SK-N-DZ (cell line): ENCODE data around the gene CDKL1.
"Not testable (repeated sequence)": the region's sequence is repeated elsewhere in the genome, so short reads cannot be mapped to it uniquely, and the experiment has no call there.

Source experiments
- DNase-seq: peaks from one replicate; pipeline ENCODE4 v3.0.0-alpha.2; 2015; ENCODE audit warnings: low spot score

The CDKL1 gene

GRCh38 chr14:50335389-50335788, 61.3 kb downstream of the CDKL1 start:
- DNase-seq, result peak; percentile 91

GRCh38 chr14:50334211-50334610, 62.5 kb downstream of the CDKL1 start:
- DNase-seq, result no peak

DNA sequence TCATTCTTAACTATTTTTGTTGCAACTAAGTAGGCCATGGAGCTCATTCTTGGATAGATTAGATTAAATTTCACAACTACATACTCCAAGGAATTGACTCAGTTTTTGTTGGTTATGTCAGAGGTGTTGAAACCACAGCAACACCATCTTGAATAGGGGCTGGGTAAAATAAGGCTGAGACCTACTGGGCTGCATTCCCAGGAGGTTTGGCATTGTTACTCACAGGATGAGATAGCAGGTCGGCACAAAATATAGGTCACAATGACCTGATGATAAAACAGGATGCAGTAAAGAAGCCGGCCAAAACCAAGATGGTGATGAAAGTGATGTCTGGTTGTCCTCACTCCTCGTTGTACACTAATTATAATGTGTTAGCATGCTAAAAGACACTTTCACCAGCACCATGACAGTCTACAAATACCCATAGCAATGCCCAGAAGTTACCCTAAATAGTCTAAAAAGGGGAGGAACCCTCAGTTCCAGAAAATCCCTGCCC, 63.6 kb downstream of the CDKL1 start:
- no peak for DNase-seq

DNA sequence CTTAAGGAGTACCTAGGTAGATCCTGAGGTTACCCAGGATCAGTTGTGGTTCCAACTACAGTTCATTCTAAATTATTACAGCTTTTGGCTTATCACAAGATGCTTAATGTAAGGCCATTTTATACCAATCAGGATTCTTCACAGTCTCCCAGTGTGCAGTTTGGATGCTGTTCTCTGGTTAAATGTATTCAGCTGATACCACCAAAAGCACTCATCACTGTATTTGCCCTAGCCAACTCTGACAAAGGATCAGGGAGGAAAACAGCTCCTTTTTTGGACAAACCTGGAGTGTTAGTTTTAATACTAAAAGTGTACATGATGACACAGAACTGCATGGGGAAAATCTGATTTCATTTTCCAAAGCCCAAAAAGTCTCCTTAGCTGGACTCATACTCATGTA, 65.1 kb downstream of the CDKL1 start:
- DNase-seq, result no peak

DNA sequence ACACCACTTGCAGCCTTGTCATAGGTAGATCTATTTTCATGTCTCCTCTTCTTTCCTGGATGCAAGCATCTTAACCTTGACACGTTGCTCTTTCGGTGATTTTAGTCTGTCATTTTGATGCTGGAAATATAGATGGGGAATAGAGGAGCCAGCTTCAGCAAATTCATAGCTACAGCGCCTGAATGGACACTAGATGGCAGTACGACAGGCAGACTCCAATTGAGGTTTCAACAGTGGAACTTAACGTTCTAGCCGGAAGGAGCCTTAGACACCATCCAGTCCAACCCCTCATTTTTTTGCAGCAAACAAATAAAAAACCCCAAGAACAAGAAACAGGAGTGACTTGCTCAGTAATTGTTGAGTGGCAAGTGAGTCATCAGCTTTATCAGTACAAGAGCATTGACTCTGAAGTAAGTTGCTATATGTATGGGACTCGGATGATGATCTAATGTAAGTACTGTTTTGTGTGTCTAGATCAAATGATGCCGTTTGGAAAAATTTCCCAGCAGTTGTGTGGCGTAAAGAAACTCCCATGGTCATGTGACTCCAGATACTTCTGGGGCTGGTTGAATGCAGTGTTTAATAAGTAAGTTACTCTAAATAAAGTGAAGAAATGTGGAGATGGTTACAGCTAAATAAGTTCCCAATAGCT, 75.5 kb downstream of the CDKL1 start:
- peak; percentile 77 for DNase-seq

GRCh38 chr14:50320283-50320682, 76.4 kb downstream of the CDKL1 start:
- no peak for DNase-seq

DNA sequence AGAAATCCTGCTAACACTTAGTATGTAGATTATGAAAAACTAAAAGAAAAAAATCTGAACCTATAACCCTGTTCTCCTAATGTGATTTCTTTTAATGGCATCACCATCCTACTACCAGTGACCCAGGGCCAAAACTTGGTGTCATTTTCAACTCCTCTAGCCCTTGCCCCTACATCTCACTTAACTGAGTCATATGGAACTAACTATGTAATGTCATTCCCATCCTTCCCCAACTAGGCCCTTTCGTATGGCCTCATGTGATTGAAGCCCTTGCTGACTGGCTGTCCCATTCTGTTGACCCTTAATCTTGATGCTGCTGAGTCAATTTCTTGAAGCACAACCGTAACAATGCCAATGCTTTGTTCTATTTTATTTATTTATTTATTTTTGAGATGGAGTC, 77.0 kb downstream of the CDKL1 start:
- no peak for DNase-seq

DNA sequence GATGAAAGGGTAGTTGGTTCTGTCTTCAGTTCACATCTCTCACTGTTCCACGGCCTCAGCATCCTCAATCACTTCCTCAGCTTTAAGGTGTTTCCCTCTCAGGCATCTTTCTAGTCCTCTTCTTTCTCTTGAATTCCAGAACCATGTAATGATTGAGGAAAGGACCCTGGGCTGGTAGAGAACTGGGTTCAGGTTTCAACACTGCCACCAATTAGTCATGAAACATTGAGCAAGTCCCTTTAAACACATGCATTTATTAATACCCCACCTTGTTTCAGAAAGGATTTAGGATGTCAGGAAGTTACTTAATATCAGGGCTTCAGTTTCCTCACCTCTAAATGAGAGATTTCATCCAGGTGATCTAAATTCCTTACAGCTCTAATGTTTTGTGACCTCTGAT, 77.4 kb downstream of the CDKL1 start:
- no peak for DNase-seq

- DNase-seq, result no peak
These were observed 78.6 kb downstream of the CDKL1 start for GRCh38 chr14:50318031-50318626.

DNA sequence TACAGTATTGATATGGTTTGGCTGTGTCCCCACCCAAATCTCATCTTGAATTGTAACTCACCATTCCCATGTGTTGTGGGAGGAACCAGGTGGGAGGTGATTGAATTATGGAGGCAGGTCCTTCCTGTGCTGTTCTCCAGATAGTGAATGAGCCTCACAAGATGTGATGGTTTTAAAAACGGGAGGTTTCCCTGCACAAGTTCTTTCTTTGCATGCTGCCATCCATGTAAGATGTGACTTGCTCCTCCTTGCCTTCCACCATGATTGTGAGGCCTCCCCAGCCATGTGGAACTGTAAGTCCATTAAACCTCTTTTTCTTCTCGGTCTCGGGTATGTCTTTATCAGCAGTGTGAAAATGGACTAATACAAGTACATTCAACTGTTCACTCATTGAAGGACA, 82.6 kb downstream of the CDKL1 start:
- DNase-seq, result not testable (repeated sequence)

GRCh38 chr14:50312734-50313054, 84.0 kb downstream of the CDKL1 start:
- DNase-seq, result no peak

GRCh38 chr14:50311972-50312733, 84.5 kb downstream of the CDKL1 start, which contains the start of the genes DMAC2L and L2HGDH:
Gene DMAC2L, plus strand, starts transcription at chr14:50312324. Its CDS starts 9,164 bp downstream, at chr14:50321488.
Gene L2HGDH, minus strand, starts transcription at chr14:50312229. Its CDS starts 79 bp downstream, at chr14:50312150.
- peak; percentile 95 for DNase-seq

DNA sequence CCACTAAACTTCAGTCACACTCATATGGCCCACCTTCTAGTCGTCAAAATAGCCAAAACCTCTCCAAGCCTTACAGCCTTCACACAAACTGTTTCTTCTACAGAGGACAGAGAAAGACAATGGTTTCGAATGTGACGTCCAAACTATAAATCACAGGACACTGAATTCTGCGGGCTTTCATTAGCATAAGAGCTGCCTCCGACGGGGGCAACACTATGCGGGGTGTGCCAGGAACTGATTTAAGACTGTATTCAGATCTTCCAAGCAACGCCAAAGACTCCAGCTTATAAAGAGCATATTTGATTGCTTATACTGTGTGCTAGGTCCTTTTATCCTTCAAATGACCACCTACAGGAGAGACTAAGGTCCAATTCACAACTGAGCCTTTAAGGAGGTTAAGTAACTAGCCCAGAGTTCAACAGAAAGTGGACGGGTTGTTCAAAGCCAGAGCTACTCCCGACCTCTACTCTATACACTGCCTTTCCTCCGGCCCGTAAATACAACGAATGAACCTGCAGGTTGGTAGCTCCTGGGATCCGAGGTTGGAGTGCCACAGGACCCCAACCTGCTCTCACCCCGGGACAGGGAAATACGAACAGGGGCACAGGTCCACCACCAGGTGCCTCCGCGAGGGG, 85.2 kb downstream of the CDKL1 start:
- DNase-seq, result no peak

DNA sequence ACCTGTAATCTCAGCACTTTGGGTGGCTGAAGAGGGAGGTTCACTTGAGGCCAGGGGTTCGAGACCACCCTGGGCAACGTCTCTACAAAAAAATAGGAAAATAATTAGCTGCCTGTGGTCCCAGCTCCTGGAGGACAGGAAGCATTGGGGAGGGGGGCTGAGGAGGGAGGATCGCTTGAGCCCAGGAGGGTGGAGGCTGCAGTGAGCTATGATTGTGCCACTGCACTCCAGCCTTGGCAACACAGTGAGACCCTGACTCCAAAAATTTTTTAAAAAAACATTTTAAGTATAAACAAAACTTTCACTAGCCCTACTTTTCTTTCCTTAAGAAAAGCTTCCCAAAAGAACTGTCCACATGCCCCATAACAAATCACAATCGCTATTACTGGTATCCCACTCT, 86.2 kb downstream of the CDKL1 start:
- no peak for DNase-seq

DNA sequence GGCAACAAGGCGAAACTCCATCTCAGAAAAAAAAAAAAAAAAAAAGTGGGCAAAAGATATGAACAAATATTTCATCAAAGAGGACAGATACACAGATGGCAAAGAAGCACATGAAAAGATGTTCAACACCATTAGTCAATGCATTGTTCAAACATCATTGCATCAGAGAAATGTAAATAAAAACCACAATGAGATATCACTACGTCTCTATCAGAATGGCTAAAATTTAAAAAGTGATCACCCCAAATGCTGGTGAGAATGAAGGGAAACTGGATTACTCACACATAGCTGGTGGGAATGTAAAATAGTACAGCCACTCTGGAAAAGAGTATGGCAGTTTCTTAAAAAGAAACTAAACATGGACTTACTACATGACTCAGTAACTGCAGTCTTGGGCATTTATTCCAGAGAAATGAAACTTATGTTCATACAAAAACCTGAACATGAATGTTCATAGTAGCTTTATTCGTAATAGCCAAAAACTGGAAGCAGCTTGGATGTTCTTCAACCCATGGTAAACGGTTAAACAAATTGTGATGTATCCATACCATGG, 88.2 kb downstream of the CDKL1 start:
- DNase-seq, result no peak

DNA sequence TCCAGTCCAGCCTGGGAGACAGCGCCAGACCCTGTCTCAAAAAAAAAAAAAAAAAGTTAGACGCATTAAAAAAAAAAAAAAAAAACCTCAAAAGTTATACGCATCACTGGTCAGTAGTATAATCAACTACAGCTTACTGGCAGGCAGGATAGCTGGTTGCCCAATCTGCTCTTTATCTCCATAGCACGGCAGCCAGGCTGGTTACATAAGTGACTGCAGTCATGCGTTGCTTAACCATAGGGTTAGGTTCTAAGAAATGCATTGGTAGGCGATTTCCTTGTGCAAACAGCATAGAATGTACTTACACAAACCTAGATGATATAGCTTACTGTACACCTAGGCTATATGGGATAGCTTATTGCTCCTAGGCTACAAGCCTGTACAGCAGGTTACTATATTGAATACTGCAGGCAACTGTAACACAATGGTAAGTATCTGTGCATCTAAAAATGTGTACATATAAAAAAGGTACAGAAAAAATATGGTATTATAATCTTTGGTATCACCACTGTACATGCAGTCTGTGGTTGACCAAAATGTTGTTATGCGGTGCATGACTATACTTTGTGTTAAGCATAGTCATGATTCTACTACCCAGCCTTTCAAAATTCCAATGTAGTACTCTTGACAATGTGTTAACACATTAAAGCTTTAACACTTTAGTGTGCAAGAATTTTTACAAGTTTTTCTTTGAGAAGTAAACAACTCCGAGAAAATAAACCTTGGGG, 92.8 kb downstream of the CDKL1 start:
- DNase-seq, result no peak

DNA sequence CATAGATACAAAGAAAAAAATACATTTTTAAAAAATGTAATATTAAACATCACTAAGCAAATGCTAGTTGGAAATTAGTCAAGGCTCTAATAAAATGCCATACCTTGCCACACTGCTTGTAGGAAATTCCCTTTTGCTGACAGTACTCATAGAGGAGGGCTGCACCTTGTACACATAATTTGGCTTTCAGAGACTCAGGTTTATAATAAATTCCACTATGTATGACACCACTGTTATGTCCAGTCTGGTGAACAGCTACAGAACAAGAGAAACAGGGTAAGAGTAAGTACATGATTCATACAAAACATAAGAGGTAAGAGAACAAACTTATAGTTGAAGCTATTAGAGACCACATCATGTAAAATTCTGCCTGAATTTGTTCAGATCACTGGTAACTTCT, 94.8 kb downstream of the CDKL1 start:
- DNase-seq, result no peak

DNA sequence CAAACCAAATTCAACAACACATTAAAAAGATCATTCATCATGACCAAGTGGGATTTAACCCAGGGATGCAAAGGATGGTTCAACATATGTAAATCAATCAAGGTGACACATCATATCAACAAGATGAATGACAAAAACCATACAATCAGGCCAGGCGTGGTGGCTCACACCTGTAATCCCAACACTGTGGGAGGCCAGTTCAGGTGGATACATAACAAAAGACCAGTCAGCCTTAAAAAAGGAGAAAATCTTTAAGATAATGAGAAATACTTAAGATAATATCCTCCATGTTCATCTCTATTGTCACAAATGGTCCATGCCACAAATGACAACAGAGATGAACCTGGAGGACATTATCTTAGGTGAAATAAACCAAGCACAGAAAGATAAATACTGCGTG, 97.1 kb downstream of the CDKL1 start:
- DNase-seq, result no peak

DNA sequence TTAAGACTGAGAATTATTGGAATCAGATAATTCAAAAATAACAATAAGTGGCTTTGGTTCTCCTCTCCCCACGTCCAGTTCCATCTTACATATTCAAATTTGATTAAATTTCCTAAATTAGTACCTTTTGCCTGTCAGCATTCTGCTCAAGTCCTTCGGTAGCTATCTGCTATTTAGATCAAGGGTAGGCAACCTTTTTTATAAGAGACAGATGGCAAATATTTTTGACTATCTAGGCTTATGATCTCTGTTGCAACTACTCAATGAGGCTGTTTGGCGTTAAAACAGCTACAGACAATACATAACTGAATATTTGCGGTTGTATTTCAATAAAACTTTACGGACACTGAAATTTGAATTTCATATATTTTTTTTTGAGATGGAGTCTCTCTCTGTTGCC, 106.4 kb downstream of the CDKL1 start:
- DNase-seq, result peak; percentile 42

DNA sequence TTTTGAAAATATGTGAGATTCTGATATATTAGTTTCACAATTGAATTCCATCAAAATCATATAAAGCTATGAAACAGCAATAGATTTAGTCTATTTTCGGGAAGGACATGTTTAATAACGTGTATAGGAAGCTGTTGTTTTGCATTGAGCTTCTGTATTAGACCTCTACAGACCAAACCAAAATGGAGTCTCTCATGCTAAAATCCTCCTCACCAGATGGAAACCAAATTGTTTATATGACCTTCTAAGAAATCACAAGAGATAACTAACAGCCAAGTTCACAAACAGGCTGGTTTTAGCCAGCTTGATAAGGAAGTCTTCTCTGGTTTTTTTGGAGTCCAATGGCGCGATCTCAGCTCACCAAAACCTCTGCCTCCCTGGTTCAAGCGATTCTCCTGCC, 108.5 kb downstream of the CDKL1 start:
- no peak for DNase-seq

- DNase-seq, result no peak
These were observed 110.8 kb downstream of the CDKL1 start for GRCh38 chr14:50285861-50286260.
